MM.1S (cell line): ENCODE measurements around the gene DPY19L1.
"Not testable (repeated sequence)": the region's sequence is repeated elsewhere in the genome, so short reads cannot be mapped to it uniquely, and the experiment has no call there.

ENCODE experiments used
- EZH2 ChIP-seq: fragments of 300-600 bp; sonication (generic); optimal IDR thresholded peaks from 2 replicates; pipeline ENCODE3; 2017; ENCODE audit warnings: low read depth, mild to moderate bottlenecking, antibody characterized with exemption, low read length, mixed read lengths
- TF ChIP-seq, protein P1 (sequence below): fragments of 300-600 bp; sonication (generic); IDR thresholded peaks from 2 replicates; pipeline ENCODE4 v1.5.1; 2016; ENCODE audit warnings: antibody characterized with exemption, low read length, mixed read lengths

DNA sequence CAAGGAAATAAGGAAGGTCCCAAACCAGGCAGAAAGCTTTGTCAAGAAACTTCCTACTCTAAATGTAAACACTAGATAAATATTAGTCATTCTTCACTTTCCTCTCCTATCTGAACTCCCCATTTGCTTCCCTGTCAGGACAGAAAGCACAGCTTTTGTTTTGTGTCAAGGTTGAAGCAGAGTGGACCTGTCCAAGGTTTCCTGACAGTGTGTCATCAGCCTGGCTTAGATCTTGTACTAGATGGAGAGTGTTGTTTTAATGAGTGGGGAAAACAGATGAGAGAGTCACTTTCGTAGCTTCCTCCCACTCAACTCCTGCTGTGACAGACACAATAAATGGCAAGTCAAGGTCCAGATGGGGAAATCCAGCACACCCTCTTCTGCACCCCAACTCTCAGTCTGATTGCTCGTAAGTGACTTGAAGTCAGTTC is 101.5 kb downstream of the DPY19L1 start:
- TF ChIP-seq EZH2: not testable (repeated sequence)
- TF ChIP-seq, protein P1, sequence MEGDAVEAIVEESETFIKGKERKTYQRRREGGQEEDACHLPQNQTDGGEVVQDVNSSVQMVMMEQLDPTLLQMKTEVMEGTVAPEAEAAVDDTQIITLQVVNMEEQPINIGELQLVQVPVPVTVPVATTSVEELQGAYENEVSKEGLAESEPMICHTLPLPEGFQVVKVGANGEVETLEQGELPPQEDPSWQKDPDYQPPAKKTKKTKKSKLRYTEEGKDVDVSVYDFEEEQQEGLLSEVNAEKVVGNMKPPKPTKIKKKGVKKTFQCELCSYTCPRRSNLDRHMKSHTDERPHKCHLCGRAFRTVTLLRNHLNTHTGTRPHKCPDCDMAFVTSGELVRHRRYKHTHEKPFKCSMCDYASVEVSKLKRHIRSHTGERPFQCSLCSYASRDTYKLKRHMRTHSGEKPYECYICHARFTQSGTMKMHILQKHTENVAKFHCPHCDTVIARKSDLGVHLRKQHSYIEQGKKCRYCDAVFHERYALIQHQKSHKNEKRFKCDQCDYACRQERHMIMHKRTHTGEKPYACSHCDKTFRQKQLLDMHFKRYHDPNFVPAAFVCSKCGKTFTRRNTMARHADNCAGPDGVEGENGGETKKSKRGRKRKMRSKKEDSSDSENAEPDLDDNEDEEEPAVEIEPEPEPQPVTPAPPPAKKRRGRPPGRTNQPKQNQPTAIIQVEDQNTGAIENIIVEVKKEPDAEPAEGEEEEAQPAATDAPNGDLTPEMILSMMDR: not testable (repeated sequence)
